ENCODE results near the gene UVRAG.
A peak's percentile ranks its signal among the peaks of the same experiment; 100 is the strongest.

UVRAG gene

DNA sequence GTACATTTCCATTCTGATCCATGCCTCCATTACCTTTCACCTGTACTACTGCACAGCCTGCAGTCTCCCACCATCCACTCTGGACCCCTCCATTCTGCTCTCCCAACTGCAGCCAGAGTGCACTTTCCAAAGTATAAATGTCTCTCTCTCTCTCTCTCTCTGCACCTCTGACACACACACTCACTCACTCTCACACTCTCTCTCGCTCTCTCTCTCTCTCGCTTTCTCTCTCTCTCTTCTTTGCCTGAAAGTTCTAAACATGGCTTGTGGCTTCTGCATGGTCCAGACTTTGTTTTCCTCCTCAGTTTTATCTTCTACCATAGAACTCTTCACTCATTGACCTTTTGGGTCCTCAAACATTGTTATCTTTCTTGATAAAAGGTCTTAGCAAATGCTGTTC is 314.7 kb downstream of the UVRAG start:
- no peak for DNase-seq

DNA sequence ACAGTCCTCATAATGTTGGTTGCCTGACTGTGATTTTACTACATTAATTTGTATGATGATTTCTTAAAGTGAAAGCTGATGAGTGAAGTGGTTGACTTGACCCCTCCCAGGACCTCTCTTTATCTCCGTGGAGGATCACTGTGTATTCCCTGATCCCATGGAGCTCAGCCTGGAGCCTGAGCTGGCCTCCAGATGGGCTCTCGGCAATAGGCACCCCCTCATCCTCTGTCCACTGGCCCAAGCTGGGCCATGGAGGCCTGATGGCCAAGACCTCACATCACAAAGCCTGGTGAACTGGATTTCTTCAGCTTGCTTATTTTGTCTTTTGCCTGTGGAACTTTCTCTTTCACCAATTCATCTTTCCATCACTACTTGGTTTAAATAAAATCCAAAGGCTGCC is 316.1 kb downstream of the UVRAG start:
- DNase-seq = no peak

DNA sequence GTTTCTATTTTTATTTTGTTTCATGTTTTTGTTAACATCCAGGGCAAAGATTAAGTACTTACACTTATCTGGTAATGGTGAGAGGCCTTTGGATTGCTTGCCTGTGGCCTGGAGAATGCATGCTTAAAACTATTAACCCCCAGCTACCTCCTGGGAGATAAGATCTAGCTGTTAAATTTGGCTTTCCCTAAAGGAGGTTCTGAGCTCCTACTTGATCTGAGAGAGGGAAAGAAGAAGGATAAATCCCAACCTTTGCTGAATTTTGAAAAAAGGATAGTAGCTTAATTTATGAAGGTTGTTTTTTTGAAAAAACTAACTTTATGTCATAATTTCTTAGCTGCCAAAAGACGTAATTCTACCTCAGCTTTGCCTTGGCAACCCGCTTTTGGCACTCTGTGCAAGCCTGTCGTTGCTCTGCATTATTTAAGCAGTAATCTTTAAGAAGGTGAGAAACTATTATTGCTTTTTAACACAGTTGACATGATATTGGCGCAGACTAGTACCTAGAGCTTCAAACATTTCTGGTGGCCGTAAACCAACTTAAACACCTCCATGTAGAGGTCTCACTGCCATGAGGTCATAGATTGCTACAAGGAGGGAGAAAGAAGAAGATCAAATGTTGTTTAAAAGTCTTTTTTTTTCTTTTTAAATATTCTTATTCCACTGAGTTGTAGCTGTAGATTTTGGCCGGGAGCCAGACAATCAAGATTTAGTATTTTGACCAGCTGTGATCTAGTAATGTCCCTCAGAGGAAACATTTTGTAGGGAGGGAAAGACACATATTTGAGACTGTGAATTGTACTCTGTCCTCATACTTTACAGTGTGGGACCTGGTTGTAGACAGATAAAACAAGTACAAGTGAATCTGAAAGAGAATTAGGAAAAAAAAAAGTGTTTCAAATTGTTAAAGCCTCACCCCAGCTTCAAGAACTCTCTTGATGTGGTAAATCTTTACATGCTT is 316.9 kb downstream of the UVRAG start:
- DNase-seq = no peak

DNA sequence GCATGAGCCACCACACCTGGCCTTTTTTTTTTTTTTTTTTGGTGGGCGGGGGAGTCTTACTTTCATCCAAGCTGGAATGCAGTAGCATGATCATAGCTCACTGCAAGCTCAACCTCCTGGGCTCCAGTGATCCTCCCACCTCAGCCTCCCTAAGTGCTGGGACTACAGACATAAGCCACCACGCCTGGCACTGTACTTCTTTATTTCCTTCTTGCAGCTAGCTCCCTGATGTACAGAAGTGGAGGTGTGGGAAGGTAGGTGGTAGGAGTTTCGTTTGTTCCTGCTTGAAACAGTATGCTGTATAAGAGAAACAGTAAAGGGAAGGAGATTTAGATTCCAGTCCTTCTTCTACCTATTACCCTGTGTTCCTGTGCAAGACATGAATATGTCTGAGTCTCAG is 319.2 kb downstream of the UVRAG start:
- DNase-seq = no peak

DNA sequence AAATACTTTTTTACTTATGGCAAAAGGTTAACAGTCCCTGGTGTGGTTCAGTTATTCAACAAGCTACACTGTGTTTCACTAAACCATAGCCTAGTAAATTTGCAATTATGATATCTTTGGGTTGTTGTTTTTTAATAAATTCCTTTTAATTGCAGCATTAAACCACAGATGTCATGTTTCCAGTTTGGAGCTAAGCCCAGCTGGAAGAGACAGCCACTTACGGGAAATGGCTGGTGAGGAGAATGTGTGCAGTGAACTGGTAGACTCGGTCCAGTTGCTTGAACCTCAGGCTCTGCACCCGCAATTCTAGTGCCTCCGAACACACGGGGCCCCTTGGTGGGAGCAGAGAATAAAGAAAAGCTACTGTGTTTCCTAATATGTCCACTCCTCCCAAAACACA is 320.5 kb downstream of the UVRAG start:
- DNase-seq = no peak

DNA sequence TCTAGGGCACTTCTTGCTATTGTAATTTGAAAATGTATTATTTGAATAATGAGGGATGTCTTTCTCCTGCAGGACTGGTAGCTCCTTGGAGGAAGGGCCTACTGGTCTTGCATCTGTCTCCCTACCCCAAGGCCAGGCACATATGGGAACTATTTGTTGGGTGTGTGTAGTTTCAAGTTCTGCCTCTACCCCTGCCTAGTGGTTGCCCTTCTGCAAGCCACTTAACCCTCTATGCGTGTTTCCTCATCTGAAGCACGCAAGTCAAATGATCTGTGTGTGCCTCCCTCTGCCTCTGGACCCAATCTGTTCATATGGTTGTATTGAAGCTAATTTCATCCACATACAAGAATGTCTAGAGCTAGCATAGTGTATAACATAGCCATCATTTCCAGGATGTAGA is 324.3 kb downstream of the UVRAG start:
- no peak for DNase-seq

DNA sequence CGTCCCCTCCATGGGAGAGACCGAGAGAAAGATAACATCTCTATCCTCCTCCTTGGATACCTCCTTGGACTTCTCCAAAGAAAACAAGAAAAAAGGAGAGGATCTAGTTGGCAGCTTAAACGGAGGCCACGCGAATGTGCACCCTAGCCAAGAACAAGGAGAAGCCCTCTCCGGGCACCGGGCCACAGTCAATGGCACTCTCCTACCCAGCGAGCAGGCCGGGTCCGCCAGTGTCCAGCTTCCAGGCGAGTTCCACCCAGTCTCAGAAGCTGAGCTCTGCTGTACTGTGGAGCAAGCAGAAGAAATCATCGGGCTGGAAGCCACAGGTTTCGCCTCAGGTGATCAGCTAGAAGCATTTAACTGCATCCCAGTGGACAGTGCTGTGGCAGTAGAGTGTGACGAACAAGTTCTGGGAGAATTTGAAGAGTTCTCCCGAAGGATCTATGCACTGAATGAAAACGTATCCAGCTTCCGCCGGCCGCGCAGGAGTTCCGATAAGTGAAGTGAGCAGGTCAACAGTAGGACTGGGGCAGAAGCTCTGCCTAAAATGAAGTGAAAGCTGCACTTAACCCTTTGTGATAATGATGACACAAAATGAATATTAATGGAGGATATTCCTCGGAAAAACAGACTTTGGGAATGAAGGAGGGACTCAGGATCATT is 326.0 kb downstream of the UVRAG start:
- no peak for DNase-seq

DNA sequence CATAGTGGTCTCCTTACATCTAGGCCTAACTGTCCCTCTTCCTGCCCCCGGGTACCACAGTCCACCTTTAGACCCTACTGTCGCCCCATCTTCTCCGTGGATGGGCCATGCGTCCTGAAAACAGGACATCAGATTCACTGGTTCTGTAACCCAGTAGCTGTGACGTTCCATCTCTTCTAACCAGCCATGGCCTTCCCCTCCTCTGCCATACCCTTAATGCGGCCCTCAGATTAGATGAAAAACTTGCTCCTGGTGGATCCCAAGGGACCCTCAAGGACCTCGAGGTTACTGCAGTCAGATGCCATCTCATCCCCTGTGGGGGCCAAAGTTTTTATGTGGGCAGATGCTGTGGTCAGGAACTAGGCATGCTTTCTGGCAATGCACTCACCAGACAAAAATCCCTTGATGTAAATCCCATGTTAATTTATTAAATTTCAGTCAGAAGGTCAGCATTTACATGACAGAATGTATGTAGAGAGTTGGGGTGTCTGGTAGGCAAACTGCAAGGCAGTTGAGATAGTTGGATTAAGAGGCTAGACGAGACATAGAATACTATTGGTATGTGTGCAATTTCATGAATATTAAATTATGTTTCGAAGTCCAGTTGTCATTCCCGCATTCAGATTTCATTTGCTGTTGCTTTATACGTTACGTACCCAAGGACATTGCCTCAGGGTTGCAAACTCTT is 327.0 kb downstream of the UVRAG start:
- no peak for DNase-seq

DNA sequence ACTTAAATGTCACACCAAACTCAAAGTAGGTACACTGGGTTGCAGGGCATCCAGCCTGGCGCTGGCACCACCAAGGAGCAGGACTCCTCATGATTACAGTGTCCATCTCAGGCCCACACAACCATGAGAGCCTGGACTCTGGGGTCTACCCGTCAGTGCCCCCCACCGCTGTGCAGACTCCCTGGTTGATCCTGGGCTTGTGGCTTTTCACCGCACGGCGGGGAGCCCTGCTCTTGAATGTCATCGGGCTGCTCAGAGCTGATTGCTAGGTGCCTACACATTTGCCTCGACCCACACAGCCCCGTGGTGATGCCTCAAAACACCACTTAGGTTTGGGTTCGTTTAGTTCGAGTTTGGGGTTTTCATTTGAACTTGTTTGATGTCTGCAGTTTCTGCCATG is 328.3 kb downstream of the UVRAG start:
- DNase-seq = no peak

DNA sequence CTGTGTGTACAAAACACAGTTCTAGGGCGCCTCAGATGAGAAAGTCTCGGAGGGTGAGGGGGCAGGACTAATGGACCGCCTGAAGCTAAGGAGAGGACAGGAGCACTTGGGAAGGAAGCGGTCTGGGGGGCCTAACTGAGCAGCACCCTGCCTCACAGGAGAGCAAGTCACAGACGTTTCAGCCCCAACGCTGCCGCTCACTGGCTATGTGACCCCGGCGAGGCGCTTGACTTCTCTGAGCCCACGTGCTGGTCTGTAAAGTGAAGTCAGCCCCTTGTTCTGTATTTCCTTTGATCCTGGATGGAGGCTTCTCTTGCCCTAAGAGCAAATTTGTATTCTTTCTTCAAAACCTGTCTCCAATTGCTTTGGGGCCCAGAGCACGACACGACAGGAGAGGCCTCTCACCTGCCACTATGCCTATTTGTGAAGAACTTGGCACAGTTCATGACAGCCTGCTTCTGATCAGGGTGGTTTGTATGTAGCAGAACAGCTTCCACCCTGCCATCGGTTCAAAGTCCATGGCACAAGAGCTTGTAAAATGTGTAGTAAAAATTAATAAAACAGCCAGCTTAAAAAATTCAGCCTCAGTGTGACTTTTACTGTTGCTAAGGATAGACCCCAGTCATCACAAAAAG is 332.2 kb downstream of the UVRAG start:
- DNase-seq = no peak

DNA sequence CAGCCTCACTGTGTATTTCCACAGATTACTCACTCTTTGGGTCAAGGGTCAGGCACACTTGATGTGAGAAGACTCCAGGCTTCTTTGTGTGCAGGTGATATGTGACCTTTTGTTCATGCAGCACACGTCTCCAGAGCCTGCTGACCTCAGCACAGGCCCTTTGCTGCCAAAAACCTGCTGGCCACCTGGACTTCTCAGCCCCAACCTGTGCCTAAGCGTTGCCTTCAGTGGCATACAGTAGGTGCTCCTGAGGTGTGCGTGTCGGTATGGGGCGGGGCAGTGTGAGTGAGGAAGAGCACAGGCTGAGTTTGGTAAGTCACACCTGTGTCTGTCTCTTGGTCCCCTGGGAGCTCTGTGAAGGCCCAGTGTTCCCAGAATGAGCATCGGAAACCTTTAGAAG is 333.2 kb downstream of the UVRAG start:
- no peak for DNase-seq

DNA sequence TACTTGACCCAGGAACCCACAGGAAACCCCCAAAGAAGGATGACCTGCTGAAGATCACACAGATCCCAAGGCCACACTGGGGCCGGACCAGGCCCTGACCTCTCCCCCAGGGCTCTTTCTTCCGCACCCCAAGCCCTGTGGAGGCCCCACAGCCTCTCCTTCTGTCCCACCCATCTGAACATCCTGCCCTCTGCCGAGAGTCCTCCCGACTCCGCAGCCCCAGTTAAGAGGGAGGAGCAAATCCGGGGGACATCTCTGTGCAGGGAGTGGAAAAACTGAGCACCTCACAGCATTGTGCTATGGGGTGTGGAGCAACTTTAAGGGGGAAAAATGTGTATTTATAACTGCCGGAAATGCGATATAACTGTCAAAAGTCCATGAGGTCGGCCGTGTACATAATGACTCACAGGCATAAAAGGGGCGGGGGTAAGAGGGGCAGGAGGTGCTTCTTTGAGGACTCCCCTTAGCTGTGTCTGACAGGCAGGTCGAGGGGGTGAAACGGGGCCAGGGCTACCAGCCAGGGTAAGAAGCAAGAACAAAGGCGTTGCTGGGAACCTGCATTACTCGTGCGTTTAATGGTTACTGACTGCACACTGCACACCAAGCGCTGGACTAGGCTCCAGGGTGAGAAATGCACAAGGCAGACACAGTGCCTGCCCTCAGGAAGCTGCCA is 334.1 kb downstream of the UVRAG start:
- DNase-seq = no peak

DNA sequence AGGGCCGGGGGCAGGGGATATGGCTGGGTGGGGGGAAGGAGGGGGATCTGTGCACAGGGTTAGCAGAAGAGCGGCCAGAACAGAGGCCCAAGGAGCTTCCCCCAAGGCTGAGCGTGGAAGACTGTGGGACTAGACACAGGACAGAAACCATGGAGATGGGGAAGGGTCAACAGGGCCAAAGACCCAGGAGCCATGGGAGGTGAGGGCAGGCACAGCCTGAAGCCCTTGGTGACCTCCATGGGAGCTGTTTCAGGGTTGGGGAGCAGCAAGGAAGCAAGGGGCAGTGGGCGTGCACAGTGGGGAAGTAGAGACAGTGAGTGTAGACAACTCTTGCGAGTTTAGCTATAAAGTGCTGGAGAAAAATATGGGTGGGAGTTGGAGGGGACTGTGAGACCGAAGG is 334.7 kb downstream of the UVRAG start:
- DNase-seq = no peak

DNA sequence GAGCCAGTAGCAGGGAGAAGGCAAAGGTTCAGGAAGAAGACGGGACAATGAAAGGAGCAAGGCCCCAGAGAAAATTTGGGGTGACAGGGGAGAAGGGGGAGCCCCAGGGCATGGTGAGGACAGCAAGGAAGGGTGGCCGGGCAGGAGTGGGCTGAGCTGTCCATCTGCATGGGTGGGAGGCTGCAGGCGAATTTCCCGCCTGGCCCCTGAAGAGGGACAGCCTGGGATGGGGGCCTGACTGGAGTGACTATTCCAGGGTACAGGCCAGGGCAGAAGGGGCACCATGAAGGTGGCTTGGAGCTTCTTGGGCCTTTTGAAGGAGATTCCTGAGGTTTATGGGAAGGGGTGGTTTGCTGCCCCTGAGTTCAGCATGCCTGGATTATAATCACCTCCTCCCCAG is 335.1 kb downstream of the UVRAG start:
- DNase-seq = no peak

DNA sequence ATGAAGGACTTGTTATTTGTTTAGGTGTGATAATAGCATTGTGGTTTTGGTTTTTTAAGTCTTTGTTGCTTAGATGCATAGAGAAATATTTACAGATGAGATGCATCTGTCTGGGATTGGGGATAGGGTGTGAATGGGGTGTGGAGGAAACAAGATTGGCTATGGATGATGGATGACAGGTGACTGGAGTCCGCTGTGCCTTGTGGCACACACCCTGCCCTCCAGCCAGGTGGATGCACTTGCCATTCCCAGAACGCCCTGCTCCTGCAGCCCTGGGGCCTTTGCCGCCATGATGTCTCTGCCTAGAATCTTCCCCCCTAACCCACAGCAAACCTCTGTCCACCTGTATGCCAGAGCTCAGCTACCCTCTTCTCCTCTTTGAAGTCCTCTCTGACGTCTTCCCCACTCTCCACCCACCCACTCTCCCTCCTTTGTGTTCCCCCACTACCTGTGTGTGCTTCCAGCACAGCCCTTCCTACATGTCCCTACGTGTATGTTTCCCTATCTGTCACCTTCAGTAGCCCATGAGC is 336.6 kb downstream of the UVRAG start:
- no peak for DNase-seq

DNA sequence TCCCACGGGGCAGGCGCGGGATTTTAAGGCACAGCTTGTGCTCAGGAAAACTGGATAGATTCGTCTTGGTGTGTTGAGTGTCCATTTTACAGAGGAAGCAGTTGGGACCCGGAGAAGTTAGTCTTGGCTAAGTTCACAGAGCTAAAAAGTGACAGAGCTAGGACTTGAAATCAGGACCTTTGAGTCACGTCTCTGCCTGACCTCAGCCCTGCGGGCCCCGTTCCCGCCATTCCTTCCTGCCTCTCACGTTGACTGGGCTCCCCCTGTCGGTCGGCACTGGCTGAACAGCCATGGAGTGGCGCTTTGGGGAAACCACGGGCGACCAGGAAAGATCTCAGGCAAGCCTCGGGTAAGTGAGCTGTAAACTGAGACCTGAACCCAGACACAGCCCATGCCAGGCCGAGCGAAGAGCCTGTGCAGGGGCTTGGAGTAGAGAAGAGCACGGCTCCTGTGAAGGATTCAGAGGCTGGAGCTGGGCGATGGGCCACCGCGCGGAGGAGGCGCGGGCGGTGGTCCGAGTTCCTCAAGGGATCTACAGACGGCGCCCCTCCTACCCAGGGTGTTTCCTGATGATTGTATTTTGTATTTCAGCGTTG is 337.2 kb downstream of the UVRAG start:
- DNase-seq = peak; percentile 39

DNA sequence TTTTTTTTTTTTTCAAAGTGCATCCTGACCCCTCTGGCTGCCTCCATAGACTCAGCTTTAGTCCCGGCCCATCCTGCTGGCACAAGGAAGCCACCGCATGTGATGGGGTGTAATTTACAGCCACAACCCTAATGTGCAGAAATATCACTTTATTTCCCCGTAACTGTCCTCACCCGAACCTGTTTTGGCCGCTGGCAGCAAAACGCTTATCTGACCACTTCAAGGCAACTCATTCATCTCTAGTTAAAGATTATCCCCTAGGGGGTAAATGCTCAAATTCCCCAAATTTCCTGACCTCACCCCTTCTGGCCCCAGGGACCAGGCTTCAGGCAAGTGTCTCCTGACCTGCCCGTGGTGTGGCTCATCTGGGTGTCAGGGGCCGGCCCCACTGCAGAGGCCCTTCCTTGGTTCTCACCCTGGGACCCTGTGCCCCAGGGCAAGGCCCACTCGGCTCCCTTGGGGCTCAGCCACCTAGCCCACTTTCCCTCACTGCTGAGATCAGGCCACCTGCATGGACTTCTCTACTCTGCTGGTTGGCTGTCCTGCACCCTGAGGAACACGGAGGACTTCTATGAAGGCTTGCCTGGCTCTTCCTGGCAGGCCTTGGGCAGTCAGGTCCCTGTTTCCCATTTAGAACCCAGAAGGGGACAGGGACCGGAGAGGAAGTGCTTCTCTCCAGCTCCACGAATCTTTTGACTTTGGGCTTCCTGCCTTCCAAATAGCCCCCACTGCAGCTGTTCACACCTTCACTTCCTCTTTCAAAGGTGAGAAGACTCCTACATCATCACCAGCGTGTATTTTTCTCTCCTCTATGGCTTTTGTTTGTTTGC is 337.9 kb downstream of the UVRAG start:
- no peak for DNase-seq

DNA sequence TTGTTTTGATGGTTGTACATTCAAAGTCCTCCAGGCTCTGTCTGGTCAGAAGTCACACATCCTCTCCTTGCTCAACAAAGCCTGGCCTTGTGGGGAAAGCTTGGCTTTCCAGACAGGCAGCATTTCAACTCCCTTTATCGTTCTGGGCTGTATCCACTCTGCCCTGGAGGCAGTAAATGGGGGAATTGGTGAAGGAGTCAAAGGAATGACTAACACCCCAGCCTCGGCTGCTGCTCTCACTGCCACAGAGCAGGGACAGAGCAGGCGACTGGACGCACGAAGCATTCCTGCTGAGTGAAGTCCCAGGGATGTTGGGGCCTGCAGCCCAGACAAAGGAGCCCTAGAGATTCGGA is 338.5 kb downstream of the UVRAG start:
- DNase-seq = no peak

DNA sequence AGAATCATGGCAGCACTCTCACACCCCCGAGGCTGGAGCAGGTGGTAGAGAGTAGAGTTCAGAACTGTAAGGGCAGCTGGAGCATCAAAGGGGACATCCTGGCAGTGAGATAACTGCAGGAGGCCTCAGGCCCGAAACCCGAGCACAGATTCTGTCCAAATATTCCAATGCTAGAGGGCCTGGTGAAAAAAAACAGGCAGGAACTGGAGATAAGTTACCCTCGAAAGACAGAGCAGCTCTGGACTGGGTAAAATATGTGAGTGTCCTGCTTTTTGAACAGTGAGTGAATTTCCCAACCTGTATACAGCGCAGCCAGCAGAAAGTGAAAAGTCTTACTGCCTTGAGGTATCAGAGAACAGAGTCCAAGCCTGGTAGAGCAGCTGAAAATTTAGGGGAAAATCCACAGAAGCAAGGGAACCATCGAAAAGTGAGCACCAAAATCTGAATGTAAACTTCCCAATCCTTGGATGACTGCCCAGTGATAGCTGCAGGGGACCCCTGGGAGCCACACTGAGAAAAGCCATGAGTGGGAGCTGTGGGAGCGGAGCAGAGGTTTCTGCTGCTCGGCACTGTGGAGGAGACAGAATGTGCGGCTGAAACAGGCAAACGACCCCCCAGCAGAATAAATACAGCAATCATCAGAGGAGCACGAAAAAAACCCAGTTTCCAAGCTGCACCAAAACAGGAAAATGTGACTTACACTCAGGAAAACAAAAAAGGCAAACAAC is 340.7 kb downstream of the UVRAG start:
- DNase-seq = no peak

DNA sequence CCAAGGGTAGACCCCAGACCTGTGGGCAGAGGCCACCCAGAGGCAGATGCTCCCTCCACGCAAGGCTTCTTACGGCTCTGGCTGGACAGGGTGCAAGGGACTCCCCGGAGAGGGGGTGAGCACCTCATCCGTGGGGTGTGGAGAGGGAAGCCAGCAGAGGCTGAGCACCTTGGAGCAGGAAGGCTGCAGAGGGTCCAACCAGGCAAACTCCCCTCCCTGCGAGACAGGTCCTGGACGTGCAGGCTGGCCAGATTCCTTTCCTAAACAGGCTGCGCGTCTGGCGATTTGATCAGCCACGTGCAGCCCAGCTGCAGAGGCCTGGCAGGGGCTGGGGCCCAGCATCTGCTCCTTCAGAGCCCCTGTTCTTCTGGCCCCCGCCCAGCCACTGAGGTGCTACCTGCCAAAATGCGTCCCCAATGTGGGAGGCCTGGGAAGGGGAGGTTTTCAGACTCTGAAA is 342.0 kb downstream of the UVRAG start:
- DNase-seq = no peak
